ENCODE measurements around the gene SCN4A.

Gene SCN4A

DNA sequence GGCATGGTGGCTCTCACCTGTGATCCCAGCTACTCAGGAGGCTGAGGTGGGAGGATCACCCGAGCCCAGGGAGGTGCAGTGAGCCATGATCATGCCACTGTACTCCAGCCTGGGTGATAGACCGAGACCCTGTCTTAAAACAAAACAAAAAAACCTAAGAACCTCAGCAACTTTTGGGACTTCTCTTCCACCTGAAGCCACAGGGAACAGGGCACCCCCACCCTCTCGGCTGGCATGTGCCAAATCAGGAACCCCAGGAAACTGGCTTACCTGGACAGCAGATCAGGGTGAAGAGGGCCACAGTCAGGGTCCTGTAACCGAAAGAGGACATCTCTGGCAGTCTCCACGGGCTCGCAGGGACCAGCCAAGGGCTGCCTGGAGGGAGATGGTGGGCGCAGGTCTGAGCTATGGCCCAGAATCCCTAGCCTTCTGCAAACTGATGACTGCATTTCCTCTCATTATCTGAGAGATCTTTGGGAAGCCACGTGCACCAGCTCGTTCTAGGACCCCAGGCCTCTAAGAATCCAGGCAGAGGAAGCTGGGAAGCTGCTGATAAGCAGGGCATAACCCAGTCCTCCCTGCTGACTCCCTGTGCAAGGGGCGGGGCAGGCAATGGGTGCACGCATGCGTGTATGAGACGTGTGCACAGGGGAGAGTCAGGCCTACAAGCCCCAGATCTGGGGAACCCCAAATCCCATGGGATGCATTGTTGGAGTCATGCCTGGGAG lies 33.8 kb upstream of the SCN4A start:
- TF ChIP-seq CTCF (IDR thresholded peaks at IDR 0.05; ENCODE audit: low read depth, low read length) (no peak), POLR2A (IDR thresholded peaks at IDR 0.05; ENCODE audit: extremely low read depth, insufficient read length) (no peak), MAX (IDR thresholded peaks at IDR 0.05; ENCODE audit: low read depth, low read length) (no peak), MYC (IDR thresholded peaks at IDR 0.05; ENCODE audit: low read depth, low read length) (no peak)
- no peak for DNase-seq (ENCODE audit: low read depth)
- no peak overlapping the region for H3K4me3 ChIP-seq (ENCODE audit: low read depth, low read length)

- H3K4me3 ChIP-seq (ENCODE audit: low read depth, low read length), result no peak overlapping the region
- TF ChIP-seq MYC (IDR thresholded peaks at IDR 0.05; ENCODE audit: low read depth, low read length) (no peak), CTCF (IDR thresholded peaks at IDR 0.05; ENCODE audit: low read depth, low read length) (no peak), MAX (IDR thresholded peaks at IDR 0.05; ENCODE audit: low read depth, low read length) (no peak), POLR2A (IDR thresholded peaks at IDR 0.05; ENCODE audit: extremely low read depth, insufficient read length) (no peak)
- no peak for DNase-seq (ENCODE audit: low read depth)
Measured at GRCh38 chr17:64005734-64006167, 33.0 kb upstream of the SCN4A start.

GRCh38 chr17:64004903-64005733 lies 32.4 kb upstream of the SCN4A start:
- DNase-seq (ENCODE audit: low read depth), result no peak
- no peak for TF ChIP-seq MYC (IDR thresholded peaks at IDR 0.05; ENCODE audit: low read depth, low read length)
- TF ChIP-seq CTCF (IDR thresholded peaks at IDR 0.05; ENCODE audit: low read depth, low read length), result no peak
- no peak for TF ChIP-seq MAX (IDR thresholded peaks at IDR 0.05; ENCODE audit: low read depth, low read length)
- TF ChIP-seq POLR2A (IDR thresholded peaks at IDR 0.05; ENCODE audit: extremely low read depth, insufficient read length), result no peak
- H3K4me3 ChIP-seq (ENCODE audit: low read depth, low read length), result no peak overlapping the region

- no peak for TF ChIP-seq MAX (IDR thresholded peaks at IDR 0.05; ENCODE audit: low read depth, low read length)
- TF ChIP-seq MYC (IDR thresholded peaks at IDR 0.05; ENCODE audit: low read depth, low read length), result no peak
- no peak for TF ChIP-seq CTCF (IDR thresholded peaks at IDR 0.05; ENCODE audit: low read depth, low read length)
- TF ChIP-seq POLR2A (IDR thresholded peaks at IDR 0.05; ENCODE audit: extremely low read depth, insufficient read length), result no peak
- DNase-seq (ENCODE audit: low read depth), result no peak
- H3K4me3 ChIP-seq (ENCODE audit: low read depth, low read length), result no peak overlapping the region
Measured at GRCh38 chr17:64004218-64004770, 31.6 kb upstream of the SCN4A start.

- no peak for DNase-seq (ENCODE audit: low read depth)
- TF ChIP-seq MYC (IDR thresholded peaks at IDR 0.05; ENCODE audit: low read depth, low read length) (no peak), MAX (IDR thresholded peaks at IDR 0.05; ENCODE audit: low read depth, low read length) (no peak), CTCF (IDR thresholded peaks at IDR 0.05; ENCODE audit: low read depth, low read length) (no peak), POLR2A (IDR thresholded peaks at IDR 0.05; ENCODE audit: extremely low read depth, insufficient read length) (no peak)
- H3K4me3 ChIP-seq (ENCODE audit: low read depth, low read length), result no peak overlapping the region
Measured at GRCh38 chr17:64003526-64004121, 30.9 kb upstream of the SCN4A start.

Data from NB4 (cell line).